H1 (cell line): ENCODE data around the gene KCNJ16. TPM values are rescaled to one million over a fixed set of nuclear protein-coding genes. Genes with fewer than 3 reads are reported as not detected.

Source experiments
- CTCF ChIP-seq, 3 experiments: IDR thresholded peaks; 1 replicate in 2 of 3; 2 replicates in 1 of 3; pipeline versions ENCODE4 v1.5.1 to v1.6.1; 2011; ENCODE audit warnings: low read length in 3 of 3, mild to moderate bottlenecking in 3 of 3, inconsistent platforms in 2 of 3, low read depth in 1 of 3, moderate library complexity in 1 of 3; ENCODE audit not compliant: insufficient read depth in 1 of 3; ENCODE audit errors: control extremely low read depth in 1 of 3
- polyA plus RNA-seq, 7 experiments: library from polyadenylated mRNA; depleted of rRNA in 3 of 7; stranded (reverse) in 5 of 7; unstranded in 2 of 7; fragments of >200 nt in 5 of 7; fragments of 200-250 nt in 2 of 7; gene quantifications; 1 replicate in 5 of 7; 2 replicates in 1 of 7; 4 replicates in 1 of 7; pipeline versions ENCODE4 v1.2.1 to v1.2.3, GENCODE V29; 2011 to 2013; ENCODE audit warnings: missing spikeins in 2 of 7, mixed read lengths in 2 of 7
- total RNA-seq: library from RNA; stranded (reverse); fragmentation: NEBNext Ultra II Directional; extraction: Animal tissue kit (Norgen Biotek cat#: 25700); gene quantifications from 2 replicates; pipeline ENCODE4 v1.2.1, GENCODE V29; 2021

KCNJ16 gene
- total and polyA plus RNA-seq, 2 of the 8 experiments (the other 6 are each of a cell fraction or from before 2014, with no cell fraction given): not detected

DNA sequence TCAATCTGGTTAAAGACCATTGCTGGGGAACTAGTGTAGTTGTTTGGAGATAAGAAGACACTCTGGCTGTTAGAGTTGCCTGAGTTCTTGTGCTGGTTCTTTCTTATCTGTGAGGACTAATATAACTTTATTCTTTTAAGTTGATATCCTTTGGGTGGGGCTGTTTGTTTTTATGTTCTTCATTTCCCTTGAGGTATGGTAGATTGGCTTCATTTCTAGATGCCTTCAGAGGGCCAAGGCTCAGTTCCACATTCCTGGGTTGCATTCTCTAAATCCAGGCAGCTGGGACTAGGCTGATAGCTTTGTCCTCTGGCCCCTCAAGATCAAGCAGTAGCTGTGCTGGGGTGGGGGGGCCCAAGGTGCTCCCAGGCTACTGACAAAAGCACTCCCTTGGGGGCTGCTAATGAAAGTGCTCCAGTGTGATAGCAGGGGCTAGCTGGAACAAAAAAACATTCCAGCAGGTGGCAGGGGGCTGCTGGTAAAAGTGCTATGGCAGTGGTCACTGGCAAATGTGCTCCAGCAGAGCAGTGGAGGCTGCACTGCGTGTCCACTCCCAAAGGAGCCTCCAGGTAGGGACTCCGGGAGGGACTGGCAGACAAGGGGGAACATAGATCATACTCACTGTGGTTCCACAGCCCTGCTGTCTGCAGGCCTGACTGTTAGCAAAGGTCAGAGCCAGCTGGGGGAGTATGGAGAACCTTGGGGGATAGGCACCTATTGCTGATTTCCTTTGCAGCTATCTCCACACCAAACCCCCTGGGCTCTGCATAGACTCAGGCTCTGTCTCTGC is 45.9 kb upstream of the KCNJ16 start (continued):
- TF ChIP-seq CTCF (IDR thresholded peaks at IDR 0.05; ENCODE audit: control extremely low read depth in 1 of 3, insufficient read depth in 1 of 3, low read depth in 1 of 3, low read length in 3 of 3): no peak
- TF ChIP-seq, all 59 proteins: peak for 0
